Liver (tissue), 9 donors: ENCODE measurements around the gene INPP5E. TPM values are rescaled to one million over a fixed set of nuclear protein-coding genes. Genes with fewer than 3 reads are reported as not detected.

ENCODE experiments used
- DNase-seq: peaks from one replicate; pipeline ENCODE4 v3.0.0-alpha.2; 2017; ENCODE audit warnings: low spot score
- H3K27ac ChIP-seq, 2 donors: one replicate each; pipeline ENCODE4 v1.7.0; 2013; ENCODE audit warnings: inconsistent platforms in 2 of 2, low read length in 2 of 2, control low read depth in 1 of 2, low read depth in 1 of 2, mild to moderate bottlenecking in 1 of 2
- H3K27me3 ChIP-seq, 4 donors: one replicate each; pipeline versions ENCODE4 v1.6.1 to v1.7.0; 2013; ENCODE audit warnings: low read length in 3 of 4, inconsistent platforms in 1 of 4, mild to moderate bottlenecking in 1 of 4, moderate library complexity in 1 of 4; ENCODE audit not compliant: control insufficient read depth in 4 of 4, insufficient read depth in 4 of 4
- H3K36me3 ChIP-seq, 4 donors: one replicate each; pipeline versions ENCODE4 v1.6.1 to v1.7.0; 2013; ENCODE audit warnings: low read length in 3 of 4, mild to moderate bottlenecking in 3 of 4, low read depth in 1 of 4, moderate library complexity in 1 of 4; ENCODE audit not compliant: control insufficient read depth in 4 of 4, insufficient read depth in 3 of 4
- H3K4me1 ChIP-seq, 4 donors: one replicate each; pipeline versions ENCODE4 v1.6.1 to v1.7.0; 2013; ENCODE audit warnings: low read length in 3 of 4, mild to moderate bottlenecking in 3 of 4, moderate library complexity in 1 of 4; ENCODE audit not compliant: control insufficient read depth in 4 of 4, insufficient read depth in 4 of 4
- H3K4me3 ChIP-seq, 3 donors: one replicate each; pipeline versions ENCODE4 v1.6.1 to v1.7.0; 2013; ENCODE audit warnings: low read length in 3 of 3, control low read depth in 1 of 3, low read depth in 1 of 3, mild to moderate bottlenecking in 1 of 3
- H3K9ac ChIP-seq, 2 donors: one replicate each; pipeline ENCODE4 v1.7.0; 2013; ENCODE audit warnings: low read length in 2 of 2, mild to moderate bottlenecking in 2 of 2, moderate library complexity in 2 of 2, control low read depth in 1 of 2, low read depth in 1 of 2
- H3K9me3 ChIP-seq, 4 donors: one replicate each; pipeline versions ENCODE4 v1.6.1 to v1.7.0; 2013; ENCODE audit warnings: low read length in 3 of 4; ENCODE audit not compliant: control insufficient read depth in 4 of 4
- ATF3 ChIP-seq: IDR thresholded peaks from 2 replicates; pipeline ENCODE4 v1.6.1; 2016; ENCODE audit warnings: antibody characterized with exemption
- CTCF ChIP-seq: fragments of 150-350 bp; IDR thresholded peaks from 2 replicates; pipeline ENCODE4 v1.5.1; 2017; ENCODE audit warnings: improper control_type of control experiment, low read depth, low read length; ENCODE audit not compliant: missing input control
- FOXA1 ChIP-seq: IDR thresholded peaks from 2 replicates; pipeline ENCODE4 v1.6.1; 2016; ENCODE audit warnings: antibody characterized with exemption
- FOXA2 ChIP-seq: IDR thresholded peaks from 2 replicates; pipeline ENCODE4 v1.6.1; 2016; ENCODE audit warnings: antibody characterized with exemption
- GABPA ChIP-seq, 2 donors: IDR thresholded peaks in 1 of 2; conservative IDR thresholded peaks in 1 of 2; 2 replicates each; pipeline ENCODE4 v1.6.1; 2016; ENCODE audit warnings: antibody characterized with exemption in 2 of 2, mild to moderate bottlenecking in 1 of 2, moderate library complexity in 1 of 2
- HNF4A ChIP-seq, 2 donors: conservative IDR thresholded peaks; 2 replicates each; pipeline ENCODE4 v1.6.1; 2016; ENCODE audit warnings: antibody characterized with exemption in 2 of 2, mild to moderate bottlenecking in 2 of 2
- HNF4G ChIP-seq: IDR thresholded peaks from 2 replicates; pipeline ENCODE4 v1.6.1; 2016; ENCODE audit warnings: antibody characterized with exemption
- JUND ChIP-seq, 2 donors: IDR thresholded peaks; 2 replicates each; pipeline ENCODE4 v1.6.1; 2016; ENCODE audit warnings: antibody characterized with exemption in 2 of 2
- MAX ChIP-seq: IDR thresholded peaks from 2 replicates; pipeline ENCODE4 v1.6.1; 2016; ENCODE audit warnings: antibody characterized with exemption
- NR2F2 ChIP-seq: IDR thresholded peaks from 2 replicates; pipeline ENCODE4 v1.6.1; 2016; ENCODE audit warnings: antibody characterized with exemption
- RAD21 ChIP-seq, 2 donors: IDR thresholded peaks; 2 replicates each; pipeline ENCODE4 v1.6.1; 2016; ENCODE audit warnings: antibody characterized with exemption in 2 of 2, mild to moderate bottlenecking in 2 of 2
- RXRA ChIP-seq, 2 donors: IDR thresholded peaks; 2 replicates each; pipeline ENCODE4 v1.6.1; 2017 to 2018; ENCODE audit warnings: antibody characterized with exemption in 2 of 2, mild to moderate bottlenecking in 1 of 2
- SP1 ChIP-seq: IDR thresholded peaks from 2 replicates; pipeline ENCODE4 v1.6.1; 2018; ENCODE audit warnings: antibody characterized with exemption, mild to moderate bottlenecking
- TAF1 ChIP-seq: conservative IDR thresholded peaks from 2 replicates; pipeline ENCODE4 v1.6.1; 2016; ENCODE audit warnings: antibody characterized with exemption, mild to moderate bottlenecking
- YY1 ChIP-seq: IDR thresholded peaks from 2 replicates; pipeline ENCODE4 v1.6.1; 2016; ENCODE audit warnings: antibody characterized with exemption, mild to moderate bottlenecking
- WGBS: extraction: QIAGEN DNeasy Blood & Tissue Kit; methylation state at CpG from one replicate; pipeline ENCODE4 v1.1.7; 2013; 5-methylcytosine and 5-hydroxymethylcytosine counted together
- polyA plus RNA-seq, 2 donors: library from polyadenylated mRNA; stranded (reverse) in 1 of 2; unstranded in 1 of 2; fragments of 200-250 nt in 1 of 2; fragments of >200 nt in 1 of 2; fragmentation: Nextera tagmentation in 1 of 2; extraction: Ambion mirVana in 1 of 2; gene quantifications; one replicate each; pipeline versions ENCODE4 v1.2.1 to v1.2.3, GENCODE V29; 2013 to 2015
- total RNA-seq, 2 donors: library from RNA; depleted of rRNA; stranded (reverse); fragments of >200 nt; gene quantifications; one replicate each; pipeline ENCODE4 v1.2.3, GENCODE V29; 2014
- TF ChIP-seq, protein P1 (sequence below): IDR thresholded peaks from 2 replicates; pipeline ENCODE4 v1.6.1; 2016; ENCODE audit warnings: antibody characterized with exemption
- TF ChIP-seq, protein P2 (sequence below): IDR thresholded peaks from 2 replicates; pipeline ENCODE4 v1.6.1; 2016; ENCODE audit warnings: antibody characterized with exemption, mild to moderate bottlenecking
- donor health status: healthy.
- donor health status: healthy.
- donor health status: healthy.
- donor health status: healthy.
- donor health status: healthy.

The INPP5E gene
- total and polyA plus RNA-seq, 4 donors: 1.0 to 3.3 (median 2.9) TPM

DNA sequence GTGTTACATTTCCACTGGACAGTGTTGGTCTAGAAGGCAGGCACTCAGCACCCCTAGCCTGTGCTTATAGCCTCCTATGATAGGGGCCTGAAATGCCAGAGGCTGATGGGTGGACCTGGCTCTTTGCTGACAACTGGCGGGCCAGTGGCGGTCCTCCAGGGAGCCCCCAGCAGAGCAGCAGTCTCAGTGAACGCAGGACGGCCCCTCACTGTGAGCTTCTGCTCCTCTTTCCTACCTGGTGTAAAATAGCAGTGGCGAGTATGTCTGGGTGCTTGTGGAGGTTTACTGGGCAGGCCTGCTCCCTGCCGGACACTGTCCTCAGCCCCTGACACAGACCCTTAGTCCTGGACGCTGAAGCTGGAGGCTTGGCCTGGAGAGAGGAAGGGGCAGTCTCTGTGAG, 46.5 kb upstream of the INPP5E start:
- 93% methylated on average over 7 of the region's 7 CpGs for WGBS
- no peak for DNase-seq
- H3K27me3 ChIP-seq: no peaks in the 10 kb centered on the region
- H3K4me1 ChIP-seq: peaks cover 17 to 62% (median 46%) of the 10 kb centered on the region in 4 donors
- peak overlapping the region; percentile 5 to 46 for H3K9ac ChIP-seq
- no peaks in the 10 kb centered on the region for H3K36me3 ChIP-seq
- TF ChIP-seq JUND (IDR thresholded peaks at IDR 0.05) (no peak), RAD21 (IDR thresholded peaks at IDR 0.05) (no peak), YY1 (no peak), ATF3 (no peak), HNF4G (no peak), CTCF (no peak), NR2F2 (no peak), FOXA2 (no peak)
- TF ChIP-seq, protein P1, sequence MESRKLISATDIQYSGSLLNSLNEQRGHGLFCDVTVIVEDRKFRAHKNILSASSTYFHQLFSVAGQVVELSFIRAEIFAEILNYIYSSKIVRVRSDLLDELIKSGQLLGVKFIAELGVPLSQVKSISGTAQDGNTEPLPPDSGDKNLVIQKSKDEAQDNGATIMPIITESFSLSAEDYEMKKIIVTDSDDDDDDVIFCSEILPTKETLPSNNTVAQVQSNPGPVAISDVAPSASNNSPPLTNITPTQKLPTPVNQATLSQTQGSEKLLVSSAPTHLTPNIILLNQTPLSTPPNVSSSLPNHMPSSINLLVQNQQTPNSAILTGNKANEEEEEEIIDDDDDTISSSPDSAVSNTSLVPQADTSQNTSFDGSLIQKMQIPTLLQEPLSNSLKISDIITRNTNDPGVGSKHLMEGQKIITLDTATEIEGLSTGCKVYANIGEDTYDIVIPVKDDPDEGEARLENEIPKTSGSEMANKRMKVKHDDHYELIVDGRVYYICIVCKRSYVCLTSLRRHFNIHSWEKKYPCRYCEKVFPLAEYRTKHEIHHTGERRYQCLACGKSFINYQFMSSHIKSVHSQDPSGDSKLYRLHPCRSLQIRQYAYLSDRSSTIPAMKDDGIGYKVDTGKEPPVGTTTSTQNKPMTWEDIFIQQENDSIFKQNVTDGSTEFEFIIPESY: no peak
- H3K27ac ChIP-seq: peak overlapping the region; percentile 96 to 100
- no peaks in the 10 kb centered on the region for H3K9me3 ChIP-seq
- H3K4me3 ChIP-seq: no peak overlapping the region

DNA sequence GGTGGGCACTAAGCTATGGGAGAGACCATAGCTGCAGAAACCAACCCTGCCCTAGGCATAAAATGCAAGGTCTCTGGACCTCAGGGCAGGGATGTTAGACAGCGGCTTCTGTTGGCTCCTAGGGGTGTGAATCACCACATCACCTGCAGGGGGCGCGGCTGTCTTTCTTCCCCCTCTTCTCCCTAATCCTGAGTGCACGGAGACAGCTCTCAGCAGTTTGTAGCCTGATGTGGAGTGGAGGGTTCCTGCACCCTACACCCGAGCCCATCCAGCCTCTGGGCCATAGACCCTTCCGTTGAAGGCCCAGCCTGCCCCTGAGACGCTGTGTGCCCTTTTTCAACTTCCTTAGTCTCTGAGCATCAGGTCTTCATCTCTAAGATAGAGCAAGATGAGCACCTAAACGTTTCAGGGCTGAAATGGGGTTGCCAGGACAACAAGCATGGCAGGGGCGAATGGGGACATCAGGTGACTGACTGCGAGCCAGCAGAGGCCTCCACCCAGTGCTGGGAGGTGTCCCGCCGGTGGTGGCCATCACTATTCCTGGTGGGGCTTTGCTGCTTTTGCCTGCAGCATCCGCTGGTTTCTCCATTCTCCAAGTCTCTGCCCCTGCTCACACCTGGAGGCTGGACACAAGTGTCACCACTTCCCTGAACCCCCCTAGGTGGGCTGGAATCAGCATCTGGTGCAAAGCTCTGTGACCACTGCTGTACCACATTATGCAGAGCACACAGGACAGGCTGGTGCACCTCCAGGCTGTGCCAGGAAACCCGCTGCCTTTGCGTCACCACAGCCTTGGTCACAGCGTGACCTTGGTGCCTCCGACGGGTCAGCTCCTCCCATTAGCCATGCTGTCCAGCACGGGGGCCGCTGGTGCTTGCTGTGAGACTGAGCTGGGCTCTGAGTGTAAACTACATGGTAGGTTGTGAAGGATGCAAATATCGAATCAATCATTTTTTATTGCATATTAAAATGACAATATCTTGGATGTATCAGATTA, 45.7 kb upstream of the INPP5E start:
- H3K4me3 ChIP-seq: peak overlapping the region in 1 of 3 donors; percentile 82
- H3K9me3 ChIP-seq: no peaks in the 10 kb centered on the region
- H3K36me3 ChIP-seq: no peaks in the 10 kb centered on the region
- H3K9ac ChIP-seq: peak overlapping the region in 1 of 2 donors; percentile 5
- 15% methylated on average over 21 of the region's 21 CpGs for WGBS
- peak; percentile 85 for DNase-seq
- no peaks in the 10 kb centered on the region for H3K27me3 ChIP-seq
- H3K4me1 ChIP-seq: peaks cover 17 to 62% (median 46%) of the 10 kb centered on the region in 4 donors
- H3K27ac ChIP-seq: peak overlapping the region; percentile 96 to 100
- TF ChIP-seq, protein P1: no peak
- TF ChIP-seq JUND (IDR thresholded peaks at IDR 0.05): peak in 1 of 2 donors; percentile 41
- peak; percentile 82 to 96 for TF ChIP-seq RXRA (IDR thresholded peaks at IDR 0.05)
- no peak for TF ChIP-seq HNF4G
- TF ChIP-seq, protein P2, sequence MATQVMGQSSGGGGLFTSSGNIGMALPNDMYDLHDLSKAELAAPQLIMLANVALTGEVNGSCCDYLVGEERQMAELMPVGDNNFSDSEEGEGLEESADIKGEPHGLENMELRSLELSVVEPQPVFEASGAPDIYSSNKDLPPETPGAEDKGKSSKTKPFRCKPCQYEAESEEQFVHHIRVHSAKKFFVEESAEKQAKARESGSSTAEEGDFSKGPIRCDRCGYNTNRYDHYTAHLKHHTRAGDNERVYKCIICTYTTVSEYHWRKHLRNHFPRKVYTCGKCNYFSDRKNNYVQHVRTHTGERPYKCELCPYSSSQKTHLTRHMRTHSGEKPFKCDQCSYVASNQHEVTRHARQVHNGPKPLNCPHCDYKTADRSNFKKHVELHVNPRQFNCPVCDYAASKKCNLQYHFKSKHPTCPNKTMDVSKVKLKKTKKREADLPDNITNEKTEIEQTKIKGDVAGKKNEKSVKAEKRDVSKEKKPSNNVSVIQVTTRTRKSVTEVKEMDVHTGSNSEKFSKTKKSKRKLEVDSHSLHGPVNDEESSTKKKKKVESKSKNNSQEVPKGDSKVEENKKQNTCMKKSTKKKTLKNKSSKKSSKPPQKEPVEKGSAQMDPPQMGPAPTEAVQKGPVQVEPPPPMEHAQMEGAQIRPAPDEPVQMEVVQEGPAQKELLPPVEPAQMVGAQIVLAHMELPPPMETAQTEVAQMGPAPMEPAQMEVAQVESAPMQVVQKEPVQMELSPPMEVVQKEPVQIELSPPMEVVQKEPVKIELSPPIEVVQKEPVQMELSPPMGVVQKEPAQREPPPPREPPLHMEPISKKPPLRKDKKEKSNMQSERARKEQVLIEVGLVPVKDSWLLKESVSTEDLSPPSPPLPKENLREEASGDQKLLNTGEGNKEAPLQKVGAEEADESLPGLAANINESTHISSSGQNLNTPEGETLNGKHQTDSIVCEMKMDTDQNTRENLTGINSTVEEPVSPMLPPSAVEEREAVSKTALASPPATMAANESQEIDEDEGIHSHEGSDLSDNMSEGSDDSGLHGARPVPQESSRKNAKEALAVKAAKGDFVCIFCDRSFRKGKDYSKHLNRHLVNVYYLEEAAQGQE: peak; percentile 96
- TF ChIP-seq GABPA (IDR thresholded peaks at IDR 0.05 in 1 of 2, conservative IDR thresholded peaks at IDR 0.05 in 1 of 2): peak in 1 of 2 donors; percentile 38
- TF ChIP-seq SP1: peak; percentile 62
- TF ChIP-seq MAX: peak; percentile 58
- peak; percentile 42 to 76 for TF ChIP-seq HNF4A (conservative IDR thresholded peaks at IDR 0.05)
- peak; percentile 43 for TF ChIP-seq FOXA2
- peak; percentile 52 for TF ChIP-seq YY1
- TF ChIP-seq CTCF: peak; percentile 91
- no peak for TF ChIP-seq TAF1
- peak; percentile 69 for TF ChIP-seq NR2F2
- peak; percentile 87 to 89 for TF ChIP-seq RAD21 (IDR thresholded peaks at IDR 0.05)
- TF ChIP-seq FOXA1: no peak
